DMS79 (cell line): ENCODE results near the gene ADCYAP1.
"Not testable (repeated sequence)": the region's sequence is repeated elsewhere in the genome, so short reads cannot be mapped to it uniquely, and the experiment has no call there.

Experiments
- DNase-seq: peaks from one replicate; lab custom pipeline; 2025; lab: John Stamatoyannopoulos, UW

The ADCYAP1 gene

DNA sequence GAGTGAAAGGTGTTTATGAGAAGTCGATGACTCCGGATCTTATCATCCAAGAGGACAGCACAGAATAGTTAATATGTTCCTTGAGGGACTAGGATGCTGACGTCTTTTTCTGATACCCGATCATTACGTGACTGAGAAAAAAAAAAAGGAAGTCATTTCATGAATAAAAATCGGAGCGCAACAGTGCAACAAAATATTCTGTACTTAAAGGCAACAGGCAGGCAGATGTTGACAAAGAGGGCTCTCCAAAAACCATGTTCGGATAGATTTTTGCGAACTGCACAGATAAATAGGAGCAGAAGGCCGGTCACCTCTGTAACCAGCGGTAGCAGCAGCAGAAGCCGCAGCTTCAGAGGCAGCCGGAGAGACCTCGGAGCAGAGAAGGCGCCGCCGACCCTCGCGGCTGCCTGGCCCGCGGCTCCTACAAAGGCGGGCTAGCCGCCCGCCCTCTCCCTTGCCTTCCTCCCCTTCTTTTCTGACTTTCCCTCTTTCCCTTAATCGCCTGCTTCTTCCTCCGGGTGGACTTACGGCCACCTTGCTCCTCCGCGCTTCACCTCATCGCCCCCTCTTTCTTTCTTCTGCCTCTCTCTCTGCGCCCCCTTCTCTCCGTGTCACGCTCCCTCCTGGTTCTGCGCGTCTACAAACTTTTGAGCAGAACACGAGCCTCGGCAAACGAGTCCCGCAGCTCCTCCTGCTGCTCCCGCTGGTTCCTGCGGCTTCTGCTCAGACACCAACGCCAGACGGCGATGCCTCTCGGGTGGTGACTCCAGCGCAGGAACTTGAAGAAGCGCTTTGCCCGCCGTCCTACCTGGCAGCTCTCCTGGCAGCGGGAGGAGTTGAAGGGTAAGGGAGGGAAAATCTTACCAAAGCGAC is at the start of gene ADCYAP1:
Gene ADCYAP1 (plus strand): TSS at position 654 of the 873 bp plus-strand sequence. CDS start 516 bp downstream, outside the sequence.
- DNase-seq, result peak; percentile 50

DNA sequence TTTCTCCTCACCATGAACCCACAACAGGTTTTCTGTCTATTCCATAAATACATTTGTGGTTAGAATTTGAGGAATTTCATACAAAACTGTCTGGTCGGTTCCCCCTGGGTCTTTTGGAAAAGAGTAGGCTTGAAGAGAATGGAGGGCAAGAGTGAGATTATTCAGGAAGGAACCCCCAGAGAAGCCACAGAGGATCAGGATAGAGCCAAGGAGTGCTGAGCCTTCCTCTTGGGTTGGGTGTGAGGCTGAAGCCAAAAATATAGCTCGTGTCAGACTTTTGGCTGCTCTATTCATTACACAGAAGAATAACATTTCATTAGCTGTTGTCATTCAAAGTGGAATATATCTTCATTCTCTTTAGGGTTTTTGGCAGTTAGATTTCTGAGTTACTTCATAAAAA is 46.7 kb upstream of the ADCYAP1 start:
- no peak for DNase-seq

DNA sequence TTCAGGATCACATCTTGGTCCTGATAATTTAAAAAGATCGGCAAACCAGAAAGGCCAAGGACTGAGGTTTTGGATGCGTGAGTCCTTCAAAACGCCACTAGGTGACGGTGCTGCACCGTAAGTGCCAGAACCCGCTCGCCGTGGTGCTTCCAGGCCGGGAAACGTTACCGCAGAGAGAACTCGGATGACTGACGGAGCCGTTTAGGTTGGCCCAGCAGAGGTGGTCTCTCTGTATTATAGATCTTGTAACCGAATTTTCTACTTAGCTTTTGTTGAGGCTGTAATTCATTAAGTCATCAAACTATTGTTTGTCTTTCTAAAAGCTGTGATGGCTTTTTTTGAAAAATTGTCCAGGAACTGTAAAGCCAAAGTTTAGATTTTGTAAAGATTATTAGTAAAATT is 39.8 kb upstream of the ADCYAP1 start:
- peak; percentile 20 for DNase-seq

DNA sequence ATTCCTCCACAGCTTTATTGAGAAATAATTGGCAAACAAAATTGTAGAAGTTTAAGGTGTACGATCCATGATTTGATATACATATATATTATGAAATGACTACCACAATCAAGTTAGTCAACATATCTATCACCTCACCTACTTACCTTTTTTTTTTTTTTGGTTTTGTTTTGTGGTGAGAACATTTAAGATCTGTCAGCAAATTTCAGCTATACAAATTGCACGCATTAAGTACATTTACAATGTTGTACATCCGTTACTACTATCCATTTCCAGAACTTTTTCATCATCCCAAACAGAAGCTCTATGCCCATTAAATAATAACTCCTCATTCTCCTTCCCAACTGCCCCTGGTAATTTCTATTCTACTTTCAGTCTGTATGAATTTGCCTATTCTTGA is 37.4 kb upstream of the ADCYAP1 start:
- DNase-seq, result no peak

DNA sequence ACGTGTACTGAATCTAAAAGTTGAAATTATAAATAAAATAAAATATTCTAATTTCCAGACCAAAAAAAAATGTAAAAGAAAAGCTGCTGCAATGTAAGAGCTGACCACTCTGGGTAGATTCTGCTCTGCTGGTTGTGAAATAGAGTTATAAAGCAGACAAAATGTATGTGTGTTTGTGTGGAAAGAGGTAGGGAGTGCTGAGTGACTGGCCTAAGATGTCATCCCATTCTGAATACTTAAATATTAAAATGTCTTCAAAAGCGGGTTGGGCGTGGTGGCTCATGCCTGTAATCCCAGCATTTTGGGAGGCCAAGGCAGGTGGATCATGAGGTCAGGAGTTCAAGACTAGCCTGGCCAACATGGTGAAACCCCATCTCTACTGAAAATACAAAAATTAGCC is 31.2 kb upstream of the ADCYAP1 start:
- DNase-seq, result not testable (repeated sequence)

DNA sequence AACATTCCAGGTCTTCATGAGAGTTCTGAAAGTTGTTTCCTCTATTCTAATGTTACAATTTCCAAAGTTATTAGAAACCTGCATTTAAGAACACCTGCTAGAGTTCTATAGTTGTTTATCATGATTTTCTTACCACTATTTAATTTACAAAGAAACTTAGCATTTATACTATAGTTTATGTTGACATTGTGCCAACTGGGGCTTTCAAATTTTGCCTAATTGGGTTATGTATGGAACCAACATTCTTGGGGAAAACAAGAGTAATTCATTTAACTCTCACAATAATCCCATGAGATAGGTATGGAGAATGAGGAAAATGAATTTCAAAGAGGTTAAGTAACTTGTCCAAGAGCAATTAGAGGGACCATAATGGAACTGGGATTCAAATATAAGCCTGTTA is 28.8 kb upstream of the ADCYAP1 start:
- DNase-seq, result no peak

DNA sequence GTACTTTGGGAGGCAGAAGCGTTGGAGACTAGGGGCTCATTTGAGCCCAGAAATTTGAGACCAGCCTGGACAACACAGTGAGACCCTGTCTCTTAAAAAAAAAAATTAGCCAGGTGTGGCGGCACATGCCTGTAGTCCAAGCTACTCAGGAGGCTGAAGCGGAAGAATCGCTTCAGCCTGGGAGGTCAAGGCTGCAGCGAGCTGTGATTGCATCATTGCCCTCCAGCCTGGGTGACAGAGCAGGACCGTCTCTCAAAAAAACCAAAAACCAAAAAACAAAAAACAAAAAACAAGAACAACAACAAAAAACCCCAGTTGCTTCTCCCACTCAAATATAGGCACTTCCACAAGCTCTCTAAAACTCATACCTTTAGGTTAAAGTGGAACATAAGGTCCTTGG is 27.4 kb upstream of the ADCYAP1 start:
- DNase-seq, result no peak

DNA sequence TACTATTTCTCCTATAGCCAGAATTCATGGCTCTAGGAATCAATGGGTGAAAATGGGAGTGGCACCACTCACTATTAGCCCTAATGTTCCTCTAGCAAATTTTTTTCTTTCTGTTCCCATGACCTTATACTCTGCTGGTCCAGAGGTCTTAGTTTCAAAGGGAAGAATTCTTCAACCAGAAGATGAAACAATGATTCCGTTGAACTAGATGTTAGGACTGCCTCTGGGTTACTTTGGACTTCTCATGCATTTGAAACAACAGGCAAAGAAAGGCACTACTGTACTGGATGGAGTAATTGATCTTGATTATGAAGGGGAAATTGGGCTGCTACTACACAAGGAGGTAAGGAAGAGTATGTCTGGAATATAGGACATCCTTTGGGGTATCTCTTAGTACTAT is 18.6 kb upstream of the ADCYAP1 start:
- DNase-seq, result no peak

DNA sequence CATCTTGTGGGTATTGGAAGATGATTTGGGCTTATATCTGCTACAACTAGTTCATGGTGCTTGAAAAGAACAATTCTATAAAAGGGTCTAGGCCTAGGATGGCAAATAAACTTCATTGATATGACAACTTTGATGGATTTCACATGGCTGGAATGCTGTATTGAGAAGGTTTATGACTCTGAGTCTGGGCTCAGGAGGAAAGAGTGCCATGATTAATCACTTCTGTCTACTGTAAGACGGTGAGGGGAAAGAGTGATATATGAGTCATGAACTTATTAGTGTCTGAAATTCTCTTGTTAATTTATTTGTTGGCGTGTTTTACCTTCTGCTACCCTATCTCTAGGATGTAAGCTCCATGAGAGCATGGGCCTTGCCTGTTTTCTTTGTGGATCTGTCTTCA is 17.0 kb upstream of the ADCYAP1 start:
- DNase-seq, result no peak

DNA sequence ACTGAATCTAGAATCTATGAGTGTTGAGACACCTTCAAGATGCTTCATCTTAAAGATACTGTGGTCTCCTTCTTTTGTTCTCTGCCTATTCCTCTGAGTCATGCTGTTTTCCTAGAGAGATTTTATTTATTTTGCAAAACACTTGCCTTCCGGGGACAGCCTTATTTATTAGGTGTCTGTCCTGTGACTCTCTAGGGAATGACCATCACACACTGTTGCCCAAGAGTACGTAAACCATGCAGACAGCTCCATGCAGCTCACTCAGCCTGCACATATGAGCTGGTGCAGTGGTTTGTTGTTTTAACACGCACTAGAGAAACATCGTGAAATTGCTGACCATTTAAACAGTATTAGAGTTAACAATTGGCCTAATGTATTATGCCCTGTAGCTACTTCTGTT is 12.4 kb upstream of the ADCYAP1 start:
- no peak for DNase-seq

DNA sequence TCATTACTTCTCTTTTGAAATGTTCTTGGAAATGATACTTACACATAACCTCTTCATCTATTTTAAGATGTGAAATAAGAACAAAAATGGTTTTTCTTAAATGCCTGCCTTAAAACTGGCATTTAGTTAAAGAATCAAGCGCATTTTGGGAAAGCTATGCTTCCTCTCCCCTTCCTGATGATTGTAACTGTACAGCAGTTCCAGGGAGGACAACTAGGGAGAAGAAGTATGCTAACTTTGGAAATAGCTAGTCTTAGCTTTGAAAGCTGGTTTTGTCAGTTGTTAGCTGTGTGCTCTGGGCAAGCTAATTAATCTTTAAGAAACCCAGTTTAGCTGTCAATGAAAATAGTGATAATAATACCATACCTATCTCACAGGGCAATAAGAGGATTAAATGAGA is 8.4 kb upstream of the ADCYAP1 start:
- DNase-seq, result no peak

DNA sequence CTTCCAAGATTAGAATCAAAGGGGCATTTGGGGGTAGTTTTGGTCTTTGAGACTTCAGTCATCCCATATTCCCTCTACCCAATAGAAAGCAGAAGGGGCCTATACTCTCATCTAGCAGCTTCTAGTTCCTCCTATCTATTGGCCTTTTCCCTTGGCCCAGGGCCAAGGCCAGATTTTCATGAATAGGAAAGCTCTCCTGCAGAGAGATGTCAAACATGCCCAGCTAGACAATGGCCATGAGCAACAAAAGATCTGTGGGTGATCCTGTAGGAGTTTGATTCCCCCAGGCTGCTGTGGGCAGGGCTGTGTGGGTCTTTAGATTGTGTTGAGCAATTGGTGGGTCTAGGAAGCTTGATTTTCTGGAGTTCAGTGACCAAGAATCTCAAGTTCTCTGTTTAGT is 2.9 kb upstream of the ADCYAP1 start:
- DNase-seq, result no peak

DNA sequence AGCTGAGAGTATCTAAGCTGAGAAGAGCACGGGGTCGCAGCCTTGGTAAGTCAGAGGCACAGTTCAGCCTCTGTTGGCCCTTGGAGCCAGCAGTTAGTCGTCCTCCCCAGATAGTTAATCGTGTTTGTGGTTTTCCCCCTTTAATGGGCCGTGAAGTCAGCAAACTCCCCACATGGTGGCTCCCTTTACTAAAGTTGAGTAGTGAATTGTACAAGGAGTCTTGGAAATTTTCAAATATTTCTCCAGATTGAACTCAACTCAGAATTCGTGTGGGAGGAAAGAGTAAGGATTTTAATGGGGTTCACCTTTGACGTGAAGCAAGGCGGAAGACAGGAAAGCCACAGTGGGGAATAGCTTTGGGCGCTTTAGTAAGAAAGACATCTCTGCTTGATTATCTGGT is 2.4 kb upstream of the ADCYAP1 start:
- peak; percentile 60 for DNase-seq

DNA sequence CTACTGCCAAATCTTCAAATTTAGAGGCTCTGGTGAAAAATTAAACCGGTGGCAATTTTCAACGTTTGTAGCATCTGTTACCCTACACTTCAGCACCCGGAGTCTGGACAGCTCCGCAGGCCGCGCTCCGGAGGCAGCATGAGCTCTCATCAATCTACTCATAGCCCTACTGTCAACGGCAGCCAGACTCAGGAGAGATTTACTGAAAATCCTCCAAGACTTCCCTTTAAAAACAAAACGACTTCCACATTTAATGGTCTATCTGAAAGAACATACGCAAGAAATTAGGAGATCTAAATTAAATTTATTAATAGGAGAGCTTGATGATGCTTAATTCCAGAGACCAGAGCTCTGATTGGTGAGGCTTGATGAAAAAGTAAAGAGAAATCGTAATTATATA is 970 bp upstream of the ADCYAP1 start:
- no peak for DNase-seq

DNA sequence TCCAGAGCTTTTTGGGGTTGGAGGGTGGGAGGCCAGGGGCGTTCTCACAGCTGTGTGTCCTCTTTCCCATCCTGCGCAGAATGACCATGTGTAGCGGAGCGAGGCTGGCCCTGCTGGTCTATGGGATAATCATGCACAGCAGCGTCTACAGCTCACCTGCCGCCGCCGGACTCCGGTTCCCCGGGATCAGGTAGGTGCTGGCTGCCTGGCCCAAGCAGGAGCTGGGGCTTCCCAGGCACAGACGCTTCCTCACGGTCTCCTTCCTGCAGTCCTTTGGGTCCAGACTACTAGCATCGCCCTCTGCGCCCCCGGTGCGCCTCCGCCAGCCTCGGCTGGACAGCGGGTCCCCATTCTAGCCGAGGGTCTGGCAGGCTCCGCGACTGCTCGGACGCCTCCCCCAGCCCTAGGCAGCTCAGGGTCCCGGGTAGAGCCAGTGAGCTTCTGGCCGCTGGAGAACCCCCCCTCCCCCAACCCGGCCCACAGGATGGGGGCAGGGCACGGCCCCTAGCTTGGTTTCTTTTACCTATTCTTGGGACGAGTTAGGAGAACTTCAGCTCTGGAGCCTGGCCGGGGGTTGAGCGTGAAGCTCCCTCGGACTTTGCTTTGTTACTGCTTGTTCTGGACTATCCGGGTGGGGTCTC is 756 bp downstream of the ADCYAP1 start:
- DNase-seq, result no peak

DNA sequence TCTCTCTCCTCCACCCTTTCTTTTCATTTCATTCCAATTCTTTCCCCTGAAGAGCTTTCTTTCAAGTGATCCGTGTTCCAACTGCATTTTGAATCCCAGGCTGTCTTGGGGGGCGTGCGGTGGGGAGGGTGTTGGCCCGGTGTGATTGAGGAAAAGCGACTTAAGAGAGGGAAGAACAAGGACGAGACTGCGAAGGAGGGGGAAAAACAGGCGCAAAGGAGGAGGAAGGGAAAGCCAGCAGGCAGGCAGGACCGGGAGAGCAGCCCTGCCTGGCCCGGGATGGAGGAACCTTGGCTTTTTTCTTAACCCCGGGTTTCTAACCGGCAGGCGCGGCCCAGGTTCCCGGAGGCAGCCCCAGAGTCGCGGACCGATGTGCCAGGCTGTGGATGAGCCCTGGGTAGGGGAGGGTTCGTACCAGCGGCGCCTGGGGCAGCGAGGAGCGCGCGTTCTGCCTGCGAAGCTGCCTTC is 1.3 kb downstream of the ADCYAP1 start:
- DNase-seq, result no peak

DNA sequence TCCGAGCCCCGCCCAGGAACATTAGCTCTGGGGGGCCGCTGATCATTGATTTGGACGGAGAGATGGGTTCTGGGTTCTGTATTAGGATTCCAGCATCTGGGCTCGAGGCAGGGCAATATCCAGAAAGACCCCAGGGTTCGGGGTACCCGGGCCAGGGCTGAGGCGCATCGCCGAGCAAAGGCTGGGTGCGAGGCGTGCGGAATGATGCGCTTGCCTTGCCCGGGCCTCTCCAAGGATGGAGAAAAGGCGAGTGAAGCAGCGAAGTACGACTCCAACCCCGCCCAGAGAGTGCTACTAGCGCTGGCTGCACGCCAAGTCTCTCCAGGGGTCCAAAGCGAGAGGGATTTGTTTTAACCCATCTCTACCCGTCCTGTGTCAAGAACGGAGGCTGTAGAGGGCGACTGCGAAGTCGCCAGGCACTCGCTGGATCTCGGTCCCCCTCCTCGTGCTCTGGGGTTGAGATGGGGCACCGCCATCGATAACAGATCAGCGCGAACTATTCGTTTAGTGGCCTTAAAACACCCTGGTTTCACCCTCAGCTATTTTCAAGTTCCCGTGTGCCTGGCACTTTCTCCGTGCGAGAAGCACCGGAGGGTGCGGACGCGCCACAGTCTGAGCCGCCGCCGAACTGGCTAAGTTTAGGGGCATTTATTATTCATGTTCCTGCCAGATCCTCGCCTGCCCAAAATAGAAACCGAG is 1.9 kb downstream of the ADCYAP1 start:
- peak; percentile 87 for DNase-seq

DNA sequence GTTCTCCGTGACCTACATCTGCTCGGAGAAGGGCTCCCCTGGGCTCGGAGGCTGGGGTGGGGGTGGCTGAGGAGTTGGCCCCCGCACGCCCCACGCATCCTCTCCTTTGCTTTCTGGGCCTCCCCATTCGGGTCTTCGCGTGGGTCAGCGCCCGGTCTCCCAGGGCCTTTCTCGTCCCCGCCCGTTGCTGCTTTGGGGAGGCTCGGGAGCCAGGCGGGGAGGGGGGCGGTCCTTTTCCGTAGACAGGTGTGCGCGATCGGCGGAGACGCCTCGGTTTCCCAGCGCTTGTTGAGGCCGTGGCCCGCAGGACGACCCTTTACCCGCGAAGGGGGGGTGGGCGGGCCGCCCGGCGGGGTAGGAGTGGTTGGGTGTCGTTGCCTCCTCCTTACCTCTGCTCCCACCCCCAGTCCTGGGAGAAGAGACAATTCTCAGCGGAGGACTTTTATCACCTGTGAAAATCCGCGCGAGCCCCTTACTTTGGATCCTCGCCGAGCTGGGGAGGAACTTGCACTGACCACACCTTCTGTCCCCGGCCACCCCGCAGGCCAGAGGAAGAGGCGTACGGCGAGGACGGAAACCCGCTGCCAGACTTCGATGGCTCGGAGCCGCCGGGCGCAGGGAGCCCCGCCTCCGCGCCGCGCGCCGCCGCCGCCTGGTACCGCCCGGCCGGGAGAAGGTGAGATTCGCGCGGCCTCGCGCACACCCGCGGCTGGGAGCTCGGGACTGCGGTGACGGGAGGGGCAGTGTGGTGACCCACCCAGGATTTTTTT is 2.6 kb downstream of the ADCYAP1 start:
- DNase-seq, result peak; percentile 35

DNA sequence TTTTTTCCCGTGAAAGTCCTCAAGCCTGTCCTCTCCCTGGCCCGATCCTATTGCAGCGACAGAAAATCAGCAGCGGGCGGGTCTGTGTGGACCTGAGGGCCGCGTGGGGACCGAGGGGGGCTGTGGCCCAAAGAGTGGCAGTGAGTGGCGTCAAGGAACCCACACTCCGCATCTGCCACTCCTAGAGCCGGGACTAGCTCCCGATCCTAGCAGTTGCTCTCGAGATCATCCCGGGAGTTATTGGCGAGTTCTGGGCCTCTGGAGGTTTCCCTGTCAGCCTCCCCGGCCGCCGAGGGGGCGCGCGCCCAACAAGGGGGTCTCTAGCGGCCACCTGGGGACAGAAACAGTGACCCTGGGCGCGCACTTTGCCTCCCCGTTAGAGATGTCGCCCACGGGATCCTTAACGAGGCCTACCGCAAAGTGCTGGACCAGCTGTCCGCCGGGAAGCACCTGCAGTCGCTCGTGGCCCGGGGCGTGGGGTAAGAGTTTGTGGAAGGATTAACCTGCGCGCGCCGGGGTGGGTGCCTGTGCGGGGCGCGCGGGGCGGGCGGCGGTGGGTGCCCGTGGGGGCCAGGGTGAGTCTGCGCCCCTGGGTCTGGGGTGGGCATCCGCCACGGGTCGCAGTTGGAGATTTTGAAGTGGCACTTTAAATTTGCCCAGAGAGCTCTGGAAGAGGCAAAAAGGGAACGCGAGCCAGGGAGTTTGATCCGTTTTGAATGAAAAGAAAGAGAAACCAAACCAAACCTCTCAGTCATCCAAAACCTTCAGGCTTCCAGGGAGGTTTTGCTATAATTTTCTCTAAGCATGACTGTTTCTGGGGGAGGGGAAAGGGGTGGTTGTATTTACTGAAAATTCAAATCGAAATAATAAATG is 3.5 kb downstream of the ADCYAP1 start:
- DNase-seq, result peak; percentile 29

DNA sequence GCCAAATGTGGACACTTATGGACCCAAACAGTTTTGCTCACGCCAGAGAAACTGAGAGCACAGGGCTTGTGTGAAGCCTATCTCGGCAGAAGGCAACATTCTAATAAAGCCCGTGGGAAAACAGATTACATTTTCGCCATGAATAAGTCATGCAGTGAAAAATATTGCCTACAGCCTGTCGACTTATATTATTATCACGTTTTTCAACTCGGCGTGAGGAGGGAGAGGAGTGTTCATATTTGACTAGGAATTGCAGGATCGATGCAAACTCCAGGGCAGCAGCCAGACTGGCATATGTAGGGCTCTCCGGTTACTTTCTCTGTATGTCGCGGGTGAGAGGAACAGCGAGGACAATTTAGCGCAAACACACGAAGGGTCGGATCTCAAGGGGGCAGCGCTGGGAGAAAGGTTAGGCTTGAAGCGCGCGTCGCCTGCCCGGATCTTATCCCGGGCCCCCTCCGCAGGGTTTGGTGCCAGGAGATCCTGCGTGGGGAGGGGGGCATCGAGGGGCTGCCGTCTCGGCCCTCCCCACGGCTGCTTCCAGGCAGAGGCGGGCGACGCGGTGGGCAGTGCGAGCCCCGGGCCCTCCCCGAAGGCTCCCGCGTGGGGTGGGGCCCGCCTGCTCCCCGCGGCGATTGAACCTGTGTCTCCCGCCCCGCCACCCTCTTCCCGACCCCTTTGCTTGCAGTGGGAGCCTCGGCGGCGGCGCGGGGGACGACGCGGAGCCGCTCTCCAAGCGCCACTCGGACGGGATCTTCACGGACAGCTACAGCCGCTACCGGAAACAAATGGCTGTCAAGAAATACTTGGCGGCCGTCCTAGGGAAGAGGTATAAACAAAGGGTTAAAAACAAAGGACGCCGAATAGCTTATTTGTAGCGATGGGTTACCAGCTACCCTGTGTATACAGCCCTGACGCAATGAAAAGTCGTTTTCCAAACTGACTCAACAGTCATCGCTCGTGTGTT is 4.4 kb downstream of the ADCYAP1 start:
- DNase-seq, result peak; percentile 55
